HG03097 (cell line): ENCODE data around the gene ELOVL5.

Source experiments
- ATAC-seq: cut with Tn5 transposase; IDR thresholded peaks from one replicate; pipeline ENCODE4 v1.9.1; 2021; ENCODE audit not compliant: unreplicated experiment, low FRiP score

ELOVL5 gene

DNA sequence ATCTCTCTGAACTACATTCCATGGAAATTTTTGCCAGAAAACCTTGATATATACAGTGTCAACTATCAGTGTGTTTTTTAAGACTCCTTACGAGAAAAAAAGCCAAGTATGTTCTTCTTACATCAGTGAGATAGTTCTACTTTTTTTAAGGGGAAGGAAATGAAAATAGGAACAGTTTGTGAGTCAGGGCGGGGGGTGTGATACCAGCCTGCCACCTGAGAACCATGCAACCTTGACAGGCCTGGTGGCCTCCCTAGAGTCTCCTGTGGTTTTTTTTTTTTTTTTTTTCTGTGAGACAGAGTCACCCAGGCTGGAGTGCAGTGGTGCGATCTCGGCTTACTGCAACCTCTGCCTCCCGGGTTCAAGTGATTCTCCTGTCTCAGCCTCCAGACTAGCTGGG lies 103.8 kb downstream of the ELOVL5 start:
- ATAC-seq = peak; percentile 58

DNA sequence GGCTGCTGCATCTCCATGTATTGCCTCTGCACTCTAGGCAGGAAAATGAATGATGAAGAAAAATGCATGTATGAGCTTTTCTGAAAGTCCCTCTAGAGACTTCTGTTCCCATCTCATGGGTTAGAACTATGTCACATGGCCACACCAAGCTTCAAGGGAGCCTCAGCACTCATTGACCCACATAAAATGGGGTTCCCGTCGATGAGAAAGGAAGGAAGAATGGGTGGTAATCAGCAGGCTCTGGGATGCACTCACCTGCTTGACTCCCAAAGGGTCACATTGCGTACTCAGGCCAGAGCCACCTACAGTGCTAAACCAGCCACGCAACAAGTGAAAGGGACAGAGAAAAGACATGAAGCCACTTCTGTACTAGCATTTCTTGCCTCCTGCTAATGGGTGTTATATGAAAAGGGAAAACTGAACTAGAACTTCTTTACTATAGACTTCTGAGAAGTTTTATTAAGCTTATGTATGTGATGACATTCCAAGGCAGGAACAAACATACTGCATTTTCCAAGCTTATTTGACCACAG lies 104.3 kb downstream of the ELOVL5 start:
- ATAC-seq = no peak

DNA sequence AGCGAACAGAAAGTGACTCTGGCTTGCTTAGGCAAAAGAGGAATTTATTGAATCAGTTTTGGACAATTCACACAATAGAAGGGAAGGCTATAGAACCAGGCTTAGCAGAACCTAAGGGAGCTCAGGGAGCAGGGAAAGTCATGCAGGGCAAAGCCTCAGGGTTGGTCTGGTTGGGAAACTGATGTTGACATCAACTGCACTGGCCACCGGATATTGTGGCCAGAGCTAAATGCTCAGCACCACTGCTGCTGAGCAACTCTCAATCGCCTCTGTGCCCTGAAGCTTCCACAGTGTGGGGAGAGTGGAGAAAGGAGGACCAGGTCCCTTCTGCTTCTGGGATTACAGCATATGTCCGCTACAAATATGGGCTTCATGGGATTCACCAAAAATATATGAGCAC lies 106.8 kb downstream of the ELOVL5 start:
- ATAC-seq = no peak

DNA sequence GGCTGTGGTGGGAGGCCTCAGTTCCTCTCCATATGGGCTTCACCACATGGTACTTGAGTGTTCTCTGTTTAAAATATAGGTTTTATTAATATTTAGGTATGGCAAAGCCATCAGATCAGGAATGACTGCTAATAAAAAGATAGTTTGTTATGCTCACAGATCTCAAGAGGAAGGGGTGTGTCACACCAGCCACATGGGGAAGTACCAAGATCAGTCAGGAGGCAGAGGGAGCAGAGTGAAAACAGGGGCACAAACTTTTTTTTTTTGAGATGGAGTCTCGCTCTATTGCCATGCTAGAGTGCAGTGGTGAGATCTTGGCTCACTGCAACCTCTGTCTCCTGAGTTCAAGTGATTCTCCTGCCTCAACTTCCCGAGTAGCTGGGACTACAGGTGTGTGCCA lies 108.0 kb downstream of the ELOVL5 start:
- ATAC-seq = no peak

DNA sequence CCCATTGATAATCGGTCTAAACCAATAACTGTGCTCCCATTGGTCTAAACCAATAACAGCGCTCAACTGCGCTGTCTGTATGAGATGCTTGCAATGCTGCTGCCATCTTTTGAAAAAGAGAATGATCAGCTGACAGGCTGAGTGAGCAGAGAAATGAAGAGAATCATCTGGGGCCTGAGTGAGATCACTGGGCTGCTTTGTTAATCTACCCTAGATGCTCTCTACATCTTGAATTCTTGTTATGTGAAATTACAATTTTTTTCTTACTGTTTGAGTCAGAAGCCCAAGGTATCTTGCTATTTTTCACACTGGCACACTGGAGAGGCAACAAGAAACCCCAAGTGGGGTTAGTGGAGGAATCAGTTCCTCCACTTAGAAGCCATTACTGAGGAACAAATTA lies 108.6 kb downstream of the ELOVL5 start:
- no peak for ATAC-seq

DNA sequence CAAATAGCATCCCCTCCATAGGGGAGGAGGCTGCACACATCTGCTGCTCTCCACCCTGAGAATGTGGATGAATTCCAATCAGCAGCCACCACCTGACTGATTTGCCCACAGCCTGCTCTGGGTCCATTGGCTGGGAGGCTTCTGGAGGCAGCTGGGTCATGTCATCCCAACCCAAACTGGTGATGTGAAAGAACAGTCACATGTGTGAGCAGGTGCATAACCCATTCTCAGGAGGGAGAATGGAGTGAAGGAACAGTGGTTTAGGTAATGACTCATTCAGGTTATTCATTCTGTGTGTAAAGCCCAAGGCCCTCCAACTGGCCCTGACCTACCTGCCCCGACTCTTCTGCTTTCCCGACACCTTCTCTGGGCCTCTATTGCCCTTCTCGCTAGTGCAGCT lies 109.2 kb downstream of the ELOVL5 start:
- ATAC-seq = no peak

DNA sequence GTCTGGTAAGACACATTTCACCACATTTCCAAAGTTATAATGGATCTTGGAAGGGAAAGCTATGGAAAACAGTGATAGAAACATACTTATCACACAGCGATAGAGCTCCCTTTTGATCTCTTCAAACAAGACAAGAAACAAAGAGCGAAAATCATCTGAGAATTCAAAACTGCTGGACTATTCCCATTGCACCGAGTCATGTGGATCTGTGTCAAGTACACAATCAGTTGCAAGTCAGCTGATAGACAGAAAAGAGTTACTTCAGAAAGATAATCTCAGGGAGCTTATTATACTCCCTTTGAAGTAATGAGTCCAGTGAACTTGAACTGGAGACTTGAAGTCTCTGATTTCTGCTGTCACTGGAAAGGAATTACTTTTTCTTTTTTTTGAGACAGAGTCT lies 110.4 kb downstream of the ELOVL5 start:
- no peak for ATAC-seq

DNA sequence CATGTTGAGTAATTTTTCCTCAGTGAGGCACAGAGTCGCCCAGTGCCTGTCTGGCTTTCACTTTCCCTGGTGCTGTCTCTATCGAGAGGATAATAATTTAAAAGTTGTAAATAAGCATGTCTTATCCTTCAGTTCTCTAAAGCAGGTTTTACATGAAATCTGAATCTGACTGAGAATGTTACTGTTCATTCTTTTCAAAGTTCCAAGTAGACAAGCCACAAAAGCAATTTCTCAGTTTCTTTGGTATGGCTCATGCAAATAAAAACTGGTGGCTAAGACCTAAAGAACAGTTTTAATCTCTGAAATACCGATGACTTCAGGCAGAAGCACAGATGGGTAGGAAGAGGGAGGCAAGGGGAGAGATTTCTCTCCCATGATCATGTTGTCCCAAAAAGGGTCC lies 112.5 kb downstream of the ELOVL5 start:
- no peak for ATAC-seq

DNA sequence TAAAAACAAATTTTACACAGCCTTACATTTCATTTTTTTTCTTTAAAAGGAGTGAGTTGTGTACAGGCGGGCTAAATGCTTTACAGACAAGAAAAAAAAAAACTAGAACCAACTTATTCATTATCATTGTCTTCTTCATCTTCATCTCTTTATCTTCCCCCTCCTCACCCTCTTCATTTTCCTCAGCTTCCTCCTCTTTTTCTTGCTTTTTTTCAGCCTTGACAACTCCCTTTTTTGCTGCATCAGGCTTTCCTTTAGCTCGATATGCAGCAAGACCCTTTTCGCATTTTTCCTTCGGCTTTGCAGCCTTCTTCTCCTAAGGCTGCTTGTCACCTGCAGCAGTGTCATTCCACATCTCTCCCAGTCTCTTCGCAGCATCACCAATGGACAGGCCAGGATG lies 113.2 kb downstream of the ELOVL5 start:
- no peak for ATAC-seq

DNA sequence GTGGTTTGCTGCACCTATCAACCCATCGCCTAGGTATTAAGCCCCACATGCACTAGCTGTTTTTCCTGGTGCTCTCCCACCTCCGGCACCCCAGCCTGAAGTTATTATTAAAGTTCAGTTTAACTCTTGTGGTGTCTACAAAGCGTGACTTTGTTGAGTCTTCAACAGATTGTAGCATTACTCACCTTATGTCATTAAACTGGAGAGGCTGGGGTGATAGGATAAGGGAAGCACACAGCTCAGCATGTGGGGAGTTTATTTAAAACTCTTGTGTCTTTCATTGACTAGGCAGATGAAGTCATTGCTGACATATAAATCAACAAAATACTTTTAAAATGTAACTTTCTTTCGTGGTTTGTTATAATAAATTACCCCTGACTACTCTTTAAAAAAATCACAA lies 115.4 kb downstream of the ELOVL5 start:
- no peak for ATAC-seq

DNA sequence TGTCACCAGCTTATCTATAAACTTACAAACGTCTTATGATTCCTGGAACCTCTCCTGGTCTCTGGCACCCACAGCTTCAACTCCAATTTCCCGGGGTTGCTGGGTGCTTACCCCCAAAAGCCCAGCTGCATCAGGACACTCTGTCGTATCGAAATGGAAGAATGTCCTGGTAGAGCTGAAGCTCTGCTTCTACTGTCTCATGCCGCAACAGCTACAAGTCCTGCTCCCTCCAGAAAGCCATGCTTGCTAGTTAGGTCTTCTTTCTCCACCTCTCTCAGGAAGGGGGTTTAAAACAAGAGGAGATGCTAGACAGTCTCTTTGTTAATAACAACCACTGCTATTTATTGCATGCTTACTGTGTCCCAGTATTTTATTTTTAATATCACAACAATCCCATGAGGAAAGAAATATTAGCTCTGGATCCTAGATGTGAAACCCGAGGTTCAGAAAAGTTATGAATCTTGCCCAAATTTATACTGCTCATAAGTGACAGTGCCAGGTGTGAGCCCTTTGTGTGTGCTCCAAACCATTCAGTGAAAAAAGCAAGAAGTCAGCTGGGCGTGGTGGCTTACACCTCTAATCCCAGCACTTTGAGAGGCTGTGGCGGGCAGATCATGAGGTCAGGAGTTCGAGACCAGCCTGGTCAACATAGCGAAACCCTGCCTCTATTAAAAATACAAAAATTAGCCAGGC lies 117.8 kb downstream of the ELOVL5 start:
- no peak for ATAC-seq

DNA sequence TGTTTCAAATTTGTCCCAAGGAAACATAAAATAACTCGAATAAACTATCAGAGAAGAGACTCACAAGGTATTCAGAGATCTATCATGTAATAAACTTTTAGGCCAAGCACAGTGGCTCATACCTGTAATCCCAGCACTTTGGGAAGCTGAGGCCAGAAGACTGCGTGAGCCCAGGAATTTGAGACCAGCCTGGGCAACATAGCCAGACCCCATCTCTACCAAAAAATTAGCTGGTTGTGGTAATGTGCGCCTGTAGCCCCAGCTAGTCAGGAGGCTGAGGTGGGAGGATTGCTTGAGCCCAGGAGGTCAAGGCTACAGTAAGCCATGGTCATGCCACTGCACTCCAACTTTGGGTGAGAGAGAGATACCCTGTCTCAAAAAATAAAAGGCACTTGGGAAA lies 120.9 kb downstream of the ELOVL5 start:
- no peak for ATAC-seq

DNA sequence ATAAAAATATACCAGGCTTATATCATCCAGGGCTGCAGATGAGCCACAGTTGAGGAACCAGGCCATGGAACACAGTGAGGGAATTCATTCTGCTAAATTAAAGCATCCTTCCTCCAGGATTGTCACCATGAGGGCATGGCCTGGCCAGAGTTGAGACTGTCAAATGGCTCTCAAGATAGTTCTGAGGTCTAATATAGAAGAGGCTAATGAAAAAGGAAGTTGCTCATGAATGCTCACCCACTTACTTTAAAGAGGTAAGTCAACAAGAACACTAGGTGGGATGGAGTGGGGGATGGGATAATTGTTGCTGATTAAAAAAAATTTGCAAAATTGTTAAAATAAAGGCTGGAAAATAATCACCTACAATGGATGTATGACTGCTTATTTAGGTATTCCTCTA lies 128.1 kb downstream of the ELOVL5 start:
- ATAC-seq = no peak
